HG02840 (cell line): ENCODE results near the gene NKG7.

Experiments
- ATAC-seq: cut with Tn5 transposase; IDR thresholded peaks from one replicate; pipeline ENCODE4 v1.9.1; 2021; ENCODE audit warnings: mild to moderate bottlenecking, moderate library complexity, moderate number of reproducible peaks; ENCODE audit not compliant: unreplicated experiment, low FRiP score

NKG7 gene

GRCh38 chr19:51338563-51339312 is 33.7 kb downstream of the NKG7 start:
- ATAC-seq, result peak; percentile 42

- ATAC-seq, result no peak
These were observed 34.4 kb downstream of the NKG7 start for GRCh38 chr19:51337861-51338562.

GRCh38 chr19:51337141-51337860 is 35.2 kb downstream of the NKG7 start:
- ATAC-seq, result no peak

GRCh38 chr19:51333836-51334460 is 38.5 kb downstream of the NKG7 start:
- ATAC-seq, result no peak

- no peak for ATAC-seq
These were observed 40.7 kb downstream of the NKG7 start for GRCh38 chr19:51331716-51332115.

GRCh38 chr19:51331193-51331592 is 41.3 kb downstream of the NKG7 start:
- no peak for ATAC-seq

- no peak for ATAC-seq
These were observed 42.1 kb downstream of the NKG7 start for GRCh38 chr19:51330366-51330765.

GRCh38 chr19:51329411-51329810 is 43.0 kb downstream of the NKG7 start:
- ATAC-seq, result no peak

GRCh38 chr19:51327066-51328001 is 45.1 kb downstream of the NKG7 start:
- no peak for ATAC-seq

- ATAC-seq, result no peak
These were observed 46.0 kb downstream of the NKG7 start for GRCh38 chr19:51326216-51327065.

GRCh38 chr19:51325161-51325976 is 47.1 kb downstream of the NKG7 start:
- no peak for ATAC-seq

GRCh38 chr19:51324167-51324481 is 48.3 kb downstream of the NKG7 start:
- no peak for ATAC-seq

- no peak for ATAC-seq
These were observed 48.8 kb downstream of the NKG7 start for GRCh38 chr19:51323481-51324166.

- no peak for ATAC-seq
These were observed 50.7 kb downstream of the NKG7 start for GRCh38 chr19:51321799-51322198.
